HT1080 (cell line): ENCODE data around the gene HOXB3. TPM values are rescaled to one million over a fixed set of nuclear protein-coding genes. Genes with fewer than 3 reads are reported as not detected.

Source experiments
- DNase-seq: peaks from one replicate; pipeline ENCODE4 v3.0.0-alpha.2; 2015; ENCODE audit warnings: low read depth
- total RNA-seq: library from RNA; depleted of rRNA; stranded (reverse); fragments of >200 nt; shearing (Covaris generic); gene quantifications from 2 replicates; pipeline ENCODE4 v1.2.3, GENCODE V29; 2014

The HOXB3 gene
- total RNA-seq, 1 experiment from 2014 or later, result 4.2 TPM

DNA sequence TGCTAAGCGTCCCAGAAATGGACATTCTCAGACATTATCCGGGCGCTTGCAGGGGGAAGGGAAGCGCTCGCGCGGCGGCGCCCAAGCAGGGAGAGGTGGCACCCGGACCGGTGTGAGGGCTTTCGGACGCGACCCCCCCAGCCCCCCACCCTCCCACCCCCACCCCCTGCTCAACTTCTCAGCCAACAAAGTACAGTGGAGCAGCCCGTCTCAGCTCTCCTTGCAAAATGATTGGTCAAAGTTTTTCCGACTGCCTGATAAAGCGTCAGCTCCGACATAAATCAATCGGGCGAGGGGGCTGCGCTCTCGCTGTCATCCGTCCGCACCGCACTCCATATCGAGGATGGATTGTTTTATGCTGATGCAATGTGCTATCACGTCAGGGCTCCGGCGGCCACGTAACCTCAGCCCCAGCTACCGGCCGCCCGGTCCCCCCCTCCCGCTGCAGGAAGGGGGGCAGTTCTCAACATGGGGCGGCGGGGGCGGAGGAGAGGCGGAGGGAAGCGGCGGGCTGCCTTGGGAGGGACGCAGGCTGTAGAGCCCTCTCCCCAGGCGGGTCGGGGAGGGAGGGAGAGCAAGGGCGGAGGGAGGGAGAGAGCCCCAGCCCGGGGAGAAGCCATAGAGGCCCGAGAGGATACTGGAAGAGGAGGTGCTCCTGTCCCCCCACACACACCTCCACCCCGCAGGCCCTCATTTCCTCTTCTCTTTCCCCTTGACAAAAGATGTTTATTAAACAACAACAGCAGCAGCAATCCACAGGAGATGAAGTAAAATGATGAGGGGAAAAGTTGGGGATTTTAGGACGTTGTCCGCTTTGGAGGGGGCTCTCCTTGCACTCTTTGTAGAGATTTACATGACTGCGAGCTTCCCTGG lies 36.4 kb upstream of the HOXB3 start, which contains the start of gene HOXB9:
TSS of gene HOXB9 (minus strand) at position 114 of the 873 bp plus-strand sequence. CDS start at position 25, 89 bp downstream.
- peak; percentile 94 for DNase-seq

DNA sequence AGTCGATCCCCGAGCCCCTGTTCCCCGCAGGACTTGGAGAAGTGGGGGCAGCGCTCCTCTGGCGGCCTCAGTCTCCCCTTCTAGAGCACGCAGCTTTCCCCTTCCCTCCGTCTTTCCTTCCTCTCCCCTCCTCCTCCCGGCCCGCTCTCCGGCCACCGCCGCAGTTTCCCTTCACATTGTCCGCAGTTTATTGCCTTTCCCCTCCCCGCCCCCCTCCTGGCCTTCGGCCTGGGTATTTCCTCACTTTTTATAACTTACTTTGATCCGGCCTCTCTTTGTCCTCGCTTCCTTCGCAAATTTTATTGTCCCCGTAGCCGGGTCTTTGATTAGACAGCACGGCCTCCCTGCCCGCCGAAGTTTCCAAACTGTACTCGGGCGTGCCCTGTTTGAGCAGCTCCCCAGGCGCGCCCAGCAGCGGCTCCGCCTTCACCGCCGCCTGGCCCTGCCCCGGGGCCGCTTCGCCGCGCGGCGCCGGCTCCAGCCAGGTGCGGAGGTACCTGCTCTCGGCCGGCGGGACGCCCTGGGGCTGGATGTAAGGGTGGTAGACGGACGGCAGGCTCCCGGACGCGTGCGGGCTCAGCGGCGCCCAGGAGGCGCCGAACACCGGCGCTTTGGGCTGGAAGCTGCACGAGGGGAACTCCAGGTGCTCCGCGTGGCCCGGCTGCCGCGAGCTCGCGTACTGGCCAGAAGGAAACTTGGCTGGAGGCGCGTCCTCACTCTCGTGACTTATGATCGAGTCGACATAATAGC lies 35.6 kb upstream of the HOXB3 start:
- peak; percentile 62 for DNase-seq

DNA sequence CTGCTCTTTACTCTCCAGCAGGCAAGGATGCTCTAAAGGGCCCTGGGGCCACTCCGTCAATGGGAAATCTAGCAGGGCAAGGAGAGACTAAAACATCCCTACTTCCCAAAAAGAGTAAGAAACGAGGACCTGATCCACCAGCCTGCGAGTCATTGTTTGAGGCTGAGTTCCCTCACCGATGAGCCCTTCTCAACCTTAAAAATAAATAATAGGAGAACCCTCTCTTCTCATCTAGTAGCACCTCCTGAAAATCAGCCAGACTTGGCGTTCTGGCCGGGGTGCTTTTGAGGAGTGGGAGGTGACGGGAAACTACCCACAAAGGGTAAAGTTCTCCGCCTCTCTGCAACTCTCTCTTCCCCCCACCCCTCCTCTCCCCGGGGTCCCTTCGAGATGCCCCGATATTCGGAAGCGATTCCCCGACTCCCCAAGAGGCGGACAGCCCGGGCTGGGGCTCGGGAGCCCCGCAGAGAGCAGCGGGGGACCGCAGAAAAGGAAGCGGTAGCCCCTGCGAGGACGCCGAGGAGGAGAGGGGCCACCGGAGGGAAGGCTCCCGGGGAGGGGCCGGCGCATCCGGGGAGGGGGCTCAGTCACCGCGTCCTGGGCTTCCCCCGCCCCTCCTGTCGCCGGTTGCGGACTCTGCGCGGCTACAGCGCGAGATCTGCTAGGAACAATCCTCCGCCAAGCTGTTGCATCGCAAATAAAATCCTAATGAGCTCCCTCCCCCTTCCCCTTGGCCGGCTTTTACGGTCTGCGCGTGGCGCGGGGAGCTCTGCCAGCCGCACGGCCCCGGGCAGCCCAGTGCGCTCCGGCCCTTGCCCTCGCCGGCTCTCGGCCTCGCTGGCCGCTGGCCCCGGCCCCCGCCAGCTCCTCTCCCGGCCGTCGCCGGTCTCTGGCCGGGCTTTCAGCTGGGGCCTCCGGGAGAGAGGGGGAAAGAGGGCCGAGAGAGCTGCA lies 34.8 kb upstream of the HOXB3 start:
- peak; percentile 51 for DNase-seq

DNA sequence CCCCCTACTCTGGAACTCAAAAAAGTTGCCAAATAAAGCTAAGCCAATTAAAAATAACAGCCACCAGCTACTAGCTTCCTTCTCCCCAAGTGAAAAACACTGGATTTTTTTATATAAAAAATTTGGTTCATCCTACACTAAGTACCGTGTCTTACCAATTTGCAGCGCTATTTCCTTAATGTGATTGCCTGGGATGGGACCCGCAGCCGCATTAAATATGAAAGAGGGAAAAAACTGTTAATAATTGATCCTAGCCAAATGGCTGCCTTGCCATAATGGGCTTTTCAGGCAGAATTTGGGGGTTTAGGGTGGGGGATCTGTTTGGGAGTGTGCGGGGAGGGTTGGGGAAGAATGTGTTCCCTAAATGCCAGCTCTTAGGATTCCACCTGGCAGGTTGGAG lies 34.1 kb upstream of the HOXB3 start:
- no peak for DNase-seq

DNA sequence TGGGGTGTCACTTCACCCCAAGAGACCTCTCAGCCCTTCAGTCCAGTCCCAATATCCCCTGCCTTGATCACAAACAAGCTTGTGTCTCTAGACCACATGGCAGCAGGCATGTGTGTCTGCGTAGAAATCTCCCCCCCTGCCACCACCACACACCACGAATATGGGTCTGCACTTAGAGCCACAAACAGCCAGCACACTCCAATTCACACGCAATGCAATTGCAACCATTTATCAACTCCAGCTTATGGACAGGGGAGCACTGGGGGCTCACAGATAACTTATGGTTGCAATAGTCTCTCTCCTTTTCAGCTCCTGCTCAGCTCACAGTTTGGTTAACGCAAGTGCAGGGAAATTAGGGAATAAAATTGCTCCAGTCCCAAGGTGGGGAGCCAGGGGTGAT lies 33.5 kb upstream of the HOXB3 start:
- no peak for DNase-seq

DNA sequence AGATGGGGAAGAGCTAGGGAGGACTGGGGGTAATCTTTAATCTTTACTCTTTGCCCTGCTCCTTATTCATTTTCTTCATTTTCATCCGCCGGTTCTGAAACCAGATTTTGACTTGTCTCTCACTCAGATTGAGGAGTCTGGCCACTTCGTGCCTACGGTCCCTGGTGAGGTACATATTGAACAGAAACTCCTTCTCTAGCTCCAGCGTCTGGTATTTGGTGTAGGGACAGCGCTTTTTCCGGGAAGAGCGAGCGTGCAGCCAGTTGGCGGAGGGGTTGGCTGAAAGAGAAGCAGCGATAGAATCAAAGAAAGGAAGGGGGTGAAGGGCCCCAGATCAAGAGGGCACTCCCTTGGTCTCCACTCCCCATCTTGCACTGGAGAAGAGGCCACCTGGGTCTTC lies 32.8 kb upstream of the HOXB3 start:
- no peak for DNase-seq

DNA sequence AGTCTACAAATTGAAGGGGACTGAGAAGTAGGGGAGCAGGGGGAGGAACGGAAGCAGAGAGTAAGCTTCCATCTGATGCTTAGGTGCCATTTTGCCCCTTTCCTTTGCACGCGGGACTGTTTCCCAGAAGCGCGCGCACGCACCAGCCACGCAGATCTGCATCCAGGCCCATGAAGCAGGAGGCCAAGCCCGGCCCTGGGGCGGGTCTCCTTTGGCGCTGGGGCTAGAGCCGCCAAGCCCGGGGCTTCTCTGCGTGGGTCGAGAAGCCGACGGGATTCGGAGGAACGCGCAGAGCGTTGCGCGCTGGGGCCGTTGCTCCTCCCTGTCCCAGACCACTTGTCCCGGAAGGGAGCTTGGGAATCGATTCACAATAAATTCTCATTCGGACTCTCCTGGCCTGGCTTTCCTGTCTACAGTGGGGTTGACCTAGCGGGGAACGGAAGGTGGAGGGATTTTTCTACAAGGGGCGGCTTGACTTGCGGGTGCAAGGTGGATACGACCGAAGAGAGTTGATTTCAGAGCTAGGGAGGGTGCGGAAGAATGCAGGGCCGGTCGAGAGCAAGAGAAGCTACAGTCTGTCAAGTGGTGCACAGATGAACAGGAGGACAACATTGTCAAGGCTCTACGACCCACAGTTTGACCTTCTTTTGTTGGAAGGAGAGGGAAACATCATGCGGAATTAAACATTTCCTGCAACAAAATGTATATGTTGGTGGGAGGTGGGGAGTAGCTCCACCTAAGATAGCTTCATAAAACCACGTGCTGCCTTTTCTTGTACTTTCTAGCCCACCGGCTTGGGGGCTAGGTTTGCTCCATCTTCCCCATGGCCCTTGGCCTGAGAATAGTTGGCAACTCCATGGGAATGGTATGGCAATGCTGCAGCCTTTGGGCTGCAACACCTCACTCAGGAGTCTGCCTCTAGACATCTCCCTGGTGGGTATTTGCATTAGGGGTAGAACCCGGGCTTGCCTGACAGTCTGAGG lies 31.7 kb upstream of the HOXB3 start:
- no peak for DNase-seq

DNA sequence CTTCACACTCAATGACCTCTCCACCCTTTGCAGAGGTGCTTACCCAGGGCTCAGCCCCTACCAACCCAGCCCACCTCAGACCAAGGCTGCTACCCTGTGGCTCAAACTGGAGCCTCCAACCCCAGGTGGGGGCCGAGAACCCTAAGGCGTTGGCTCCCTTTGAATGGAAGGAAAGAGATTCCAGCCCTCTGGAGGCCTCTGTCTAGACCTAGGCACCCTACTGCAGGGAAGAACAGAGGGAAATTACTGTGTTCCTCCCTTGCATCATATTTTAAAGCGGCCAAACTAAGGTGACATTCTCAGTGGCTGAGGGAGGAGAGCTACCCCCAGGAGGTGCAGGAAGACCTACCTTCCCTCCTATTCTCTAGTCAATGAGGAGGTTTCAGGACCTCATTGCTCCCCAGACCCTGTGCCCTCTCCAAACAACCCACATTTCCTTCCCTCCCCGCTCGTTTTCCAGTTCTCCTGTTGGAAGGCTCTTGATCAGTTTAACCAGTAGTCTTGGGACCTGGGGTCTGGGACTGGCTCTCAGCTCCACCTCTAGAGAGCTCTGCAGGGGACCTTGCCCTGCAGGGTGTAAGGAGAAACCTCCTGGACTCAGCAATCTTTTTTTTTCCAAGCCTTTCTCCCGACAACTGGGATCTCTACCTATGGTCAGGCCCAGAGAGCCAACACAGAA lies 30.6 kb upstream of the HOXB3 start:
- no peak for DNase-seq

DNA sequence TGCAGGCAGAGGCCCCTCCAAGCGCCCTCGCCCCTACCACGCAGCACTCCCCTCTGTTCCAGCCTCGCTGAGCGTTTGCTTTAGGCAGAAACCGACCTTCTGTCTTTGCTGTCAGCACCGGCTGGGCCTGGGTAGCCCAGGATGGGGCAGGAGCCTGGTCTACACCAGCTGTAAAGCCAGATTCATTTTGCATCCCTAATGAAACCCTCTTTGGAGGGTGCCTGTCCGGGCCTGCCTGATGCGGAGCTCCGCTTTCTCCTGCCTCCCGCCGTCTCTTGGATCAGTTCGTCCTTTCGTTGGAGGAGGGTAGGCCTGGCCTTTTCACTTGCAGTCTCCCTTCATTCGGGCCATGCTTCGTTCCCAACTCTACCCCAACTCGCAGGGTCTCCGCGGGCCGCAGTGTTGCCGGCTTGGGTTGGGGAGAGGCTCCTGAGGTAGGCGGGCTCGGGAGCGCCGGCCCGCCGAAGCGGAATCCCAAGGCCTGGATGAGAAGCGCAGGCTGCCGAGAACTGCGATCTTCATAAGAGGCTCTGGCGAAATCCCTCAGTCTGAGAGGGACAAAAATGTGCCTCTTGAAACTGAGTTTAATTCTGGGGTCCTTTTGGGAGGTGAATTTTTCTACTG lies 29.9 kb upstream of the HOXB3 start:
- no peak for DNase-seq

DNA sequence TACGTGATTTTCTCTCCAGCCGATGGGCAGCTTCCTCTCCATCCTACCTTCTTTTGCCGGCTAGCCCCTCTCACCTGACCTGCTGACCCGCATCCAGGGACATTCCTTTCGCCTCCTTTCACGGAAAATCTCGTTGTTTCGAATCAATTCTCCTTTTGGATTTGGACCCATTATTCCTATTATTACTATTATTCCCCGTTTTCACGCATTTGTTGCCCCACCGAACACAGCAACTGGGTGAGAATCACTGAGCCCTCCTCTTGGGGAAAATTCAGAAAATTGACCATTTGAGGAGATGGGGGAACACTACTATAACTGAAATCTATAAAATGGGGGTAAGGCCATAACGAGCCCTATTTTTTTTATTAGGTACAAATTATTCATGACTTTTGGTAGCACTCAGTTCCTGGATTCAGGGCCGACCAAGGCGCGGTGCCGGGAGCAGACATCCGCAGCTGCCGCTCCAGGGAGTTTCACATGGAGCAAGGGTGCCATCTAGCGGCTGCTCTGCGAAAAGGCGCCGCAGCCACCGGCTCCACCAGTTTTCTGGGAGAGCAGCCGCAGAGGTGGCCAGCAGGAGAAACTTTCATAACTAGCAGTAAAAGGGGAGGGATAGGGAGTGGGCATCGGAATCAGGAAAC lies 28.3 kb upstream of the HOXB3 start:
- peak; percentile 87 for DNase-seq

DNA sequence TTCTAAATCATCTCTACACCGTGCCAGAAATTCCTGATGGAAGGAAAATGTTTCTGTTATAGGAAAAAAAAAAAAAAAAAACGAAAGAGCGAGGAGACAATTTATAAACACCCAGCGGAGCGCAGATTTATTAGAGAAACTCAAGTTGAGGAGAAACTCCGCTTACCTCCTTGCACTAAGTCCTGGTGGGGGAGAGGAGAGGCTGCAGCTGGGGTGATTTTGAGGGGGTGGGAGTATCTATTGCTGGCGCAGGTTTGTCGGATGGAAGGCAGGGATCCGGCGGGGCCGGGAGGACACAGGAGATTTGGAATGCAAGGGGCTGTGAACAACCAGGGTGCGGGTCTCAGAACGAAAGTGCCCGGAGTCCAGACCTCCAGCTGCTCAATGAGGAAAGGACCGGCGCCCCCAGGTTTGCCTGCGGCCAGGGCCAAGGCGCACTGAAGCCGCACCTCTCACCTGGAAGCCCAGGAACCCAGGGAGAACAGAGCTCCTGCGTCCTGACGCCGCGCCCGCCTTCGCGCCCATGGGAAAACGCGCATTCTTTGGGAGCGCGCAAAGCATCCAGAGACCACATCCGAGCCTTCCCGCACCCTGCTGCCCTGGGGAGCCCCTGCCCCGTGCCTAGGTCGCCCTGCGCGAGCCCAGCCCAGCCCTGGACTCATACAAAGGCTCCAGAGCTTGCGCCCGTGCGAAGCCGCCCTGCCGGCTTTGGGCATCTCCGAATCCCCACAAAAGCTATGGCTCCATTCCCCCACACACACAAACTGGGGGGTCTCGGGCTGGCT lies 27.6 kb upstream of the HOXB3 start:
- no peak for DNase-seq

DNA sequence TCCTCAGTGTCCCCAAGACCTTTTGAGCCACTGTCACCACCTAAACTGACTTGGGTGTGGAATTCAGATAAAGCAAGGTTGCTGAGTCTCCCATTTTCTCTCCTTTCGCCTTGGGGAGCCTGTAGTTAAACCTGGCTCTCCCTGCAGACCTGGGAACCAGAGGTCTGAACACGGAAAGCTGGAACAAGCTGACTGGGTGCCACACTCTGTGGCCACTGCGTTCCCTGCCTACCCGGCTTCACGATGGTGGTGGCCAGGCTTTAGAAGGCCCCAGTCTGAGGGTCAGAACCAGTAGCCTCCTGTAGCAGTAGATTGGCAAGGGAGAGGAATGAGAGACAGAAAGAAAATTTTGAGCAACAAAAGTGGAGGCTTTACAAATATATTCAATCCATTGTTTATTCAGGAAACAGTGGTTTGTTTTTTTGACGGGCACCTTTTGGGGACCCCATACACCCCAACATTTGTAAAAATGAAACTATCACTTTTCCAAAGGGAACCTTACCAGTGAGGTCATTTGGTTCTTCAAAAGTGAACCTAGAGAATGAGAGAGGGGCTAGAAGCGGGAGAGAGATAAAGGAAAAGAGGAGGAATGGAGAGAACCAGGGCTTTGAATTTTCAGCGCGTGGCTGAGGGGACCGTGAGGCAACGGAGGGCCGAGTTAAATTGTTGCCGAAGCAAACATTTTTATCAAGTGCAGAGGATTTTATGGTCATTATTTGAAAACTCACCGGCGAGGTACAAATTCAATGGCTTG lies 26.9 kb upstream of the HOXB3 start:
- DNase-seq, result no peak

DNA sequence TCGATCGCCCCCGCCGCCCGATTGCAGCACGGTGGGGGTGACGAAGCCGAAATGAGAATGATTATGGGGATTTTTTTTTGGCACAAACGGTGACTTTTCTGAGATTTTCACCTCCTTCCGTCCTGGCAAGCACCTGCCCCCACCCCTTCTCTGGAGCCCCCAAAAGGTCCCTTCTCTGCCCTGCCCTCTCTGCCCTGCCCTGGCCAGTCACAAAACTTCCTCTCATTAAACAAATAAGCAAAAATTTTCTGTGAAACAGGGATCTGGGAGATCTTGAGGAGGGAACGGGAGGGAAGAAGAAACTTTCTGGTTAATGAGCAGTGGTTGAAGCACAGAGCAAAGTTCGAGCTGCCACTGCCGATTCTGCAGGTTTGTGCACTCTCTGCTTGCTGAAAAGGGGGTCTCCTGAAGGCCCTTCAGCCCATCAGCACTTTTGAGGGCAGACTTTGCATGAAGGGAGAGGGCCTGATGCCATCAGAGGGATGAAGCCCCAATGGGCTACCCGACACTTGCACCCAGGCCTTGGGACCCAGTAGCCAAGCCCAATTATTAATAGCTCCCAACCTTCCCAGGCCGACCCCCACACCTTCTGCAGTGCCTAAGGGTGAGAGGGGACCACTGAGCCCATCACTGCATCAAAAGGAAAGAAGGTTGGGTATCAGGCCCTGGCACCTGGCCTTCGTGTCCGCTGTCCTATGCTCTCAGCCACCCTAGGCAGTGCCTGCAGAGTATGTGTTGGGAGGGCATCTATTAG lies 26.1 kb upstream of the HOXB3 start:
- no peak for DNase-seq

DNA sequence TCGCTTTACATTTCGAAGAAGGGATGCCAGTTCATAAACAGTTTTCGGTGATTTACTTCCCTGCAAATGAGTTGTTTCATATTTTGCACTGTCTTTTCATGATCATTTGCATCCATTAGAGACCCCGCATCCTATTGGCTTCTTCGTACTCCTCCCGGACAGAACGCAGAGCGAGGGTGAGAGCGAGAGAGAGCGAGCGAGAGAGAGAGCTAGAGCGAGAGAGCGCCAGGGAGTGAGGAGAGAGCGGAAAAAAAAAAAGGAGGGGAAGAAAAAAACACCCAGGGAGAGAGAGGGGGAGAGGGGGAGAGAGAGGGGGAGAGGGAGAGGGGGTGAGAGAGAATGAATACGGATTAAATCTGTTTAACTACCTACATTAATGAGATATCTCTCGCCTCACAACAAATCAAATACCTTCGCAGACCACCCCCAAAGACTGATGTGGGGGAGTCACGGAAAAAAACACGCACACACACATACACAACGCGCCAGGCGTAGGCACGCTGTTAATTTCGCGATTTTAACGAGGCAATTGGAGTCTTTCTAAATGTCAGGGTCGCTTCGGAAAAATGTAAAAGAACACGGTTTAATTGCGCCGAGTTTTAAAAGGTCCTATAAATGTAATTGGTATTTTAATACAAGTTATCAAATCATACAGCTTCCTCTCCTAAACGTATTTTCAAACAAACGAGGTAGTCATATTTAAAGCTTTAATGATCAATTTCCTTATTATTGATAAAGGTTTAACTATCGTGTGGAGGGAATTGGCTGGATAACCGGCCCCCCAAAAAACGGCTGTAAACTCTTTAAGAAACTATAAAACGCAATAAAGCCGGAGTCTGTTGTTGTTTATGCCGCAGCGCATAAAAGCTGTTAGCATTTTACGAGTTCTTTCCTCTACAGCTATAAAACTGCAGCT lies 25.3 kb upstream of the HOXB3 start, which contains the start of gene HOXB8:
TSS of gene HOXB8 (minus strand) at position 246 of the 916 bp plus-strand sequence. CDS start 588 bp downstream, outside the sequence.
- DNase-seq, result no peak
